H9 (cell line): ENCODE data around the gene DTNB. TPM values are rescaled to one million over a fixed set of nuclear protein-coding genes. Genes with fewer than 3 reads are reported as not detected.

Experiments used
- DNase-seq: peaks from one replicate; pipeline ENCODE4 v3.0.0-alpha.2; 2017
- H2AFZ ChIP-seq: one replicate; pipeline ENCODE4 v1.6.1; 2013; ENCODE audit warnings: mild to moderate bottlenecking, low read length, control low read depth, moderate library complexity
- H2AK5ac ChIP-seq: 2 replicates; pipeline ENCODE4 v1.6.1; 2013; ENCODE audit warnings: low read length, control low read depth, mixed read lengths; ENCODE audit not compliant: insufficient read length
- H2BK120ac ChIP-seq: one replicate; pipeline ENCODE4 v1.6.1; 2013; ENCODE audit warnings: low read depth, mild to moderate bottlenecking, low read length, control low read depth, inconsistent platforms; ENCODE audit not compliant: poor library complexity, severe bottlenecking
- H2BK12ac ChIP-seq: 2 replicates; pipeline ENCODE4 v1.6.1; 2013; ENCODE audit warnings: low read length, control low read depth, mixed read lengths, low read depth; ENCODE audit not compliant: insufficient read length
- H2BK15ac ChIP-seq: 2 replicates; pipeline ENCODE4 v1.6.1; 2013; ENCODE audit warnings: low read depth, low read length, control low read depth
- H2BK20ac ChIP-seq: one replicate; pipeline ENCODE4 v1.6.1; 2013; ENCODE audit warnings: low read depth, mild to moderate bottlenecking, low read length, control low read depth, inconsistent platforms; ENCODE audit not compliant: poor library complexity, severe bottlenecking
- H2BK5ac ChIP-seq: 2 replicates; pipeline ENCODE4 v1.6.1; 2013; ENCODE audit warnings: low read length, control low read depth, mixed read lengths; ENCODE audit not compliant: insufficient read length
- H3K14ac ChIP-seq: 2 replicates; pipeline ENCODE4 v1.6.1; 2013; ENCODE audit warnings: low read length, control low read depth; ENCODE audit not compliant: insufficient read depth
- H3K18ac ChIP-seq: 2 replicates; pipeline ENCODE4 v1.6.1; 2013; ENCODE audit warnings: low read depth, mild to moderate bottlenecking, mixed read lengths, low read length, control low read depth; ENCODE audit not compliant: insufficient read length
- H3K23ac ChIP-seq: 2 replicates; pipeline ENCODE4 v1.6.1; 2013; ENCODE audit warnings: low read length, control low read depth, mixed read lengths, low read depth; ENCODE audit not compliant: insufficient read length
- H3K23me2 ChIP-seq: 2 replicates; pipeline ENCODE4 v1.6.1; 2013; ENCODE audit warnings: low read depth, mild to moderate bottlenecking, mixed read lengths, low read length, control low read depth; ENCODE audit not compliant: insufficient read length, poor library complexity, severe bottlenecking
- H3K27ac ChIP-seq: 2 replicates; pipeline ENCODE4 v1.5.1; 2013; ENCODE audit warnings: low read length, control low read depth, mixed read lengths, low read depth; ENCODE audit not compliant: insufficient read length
- H3K27me3 ChIP-seq: 2 replicates; pipeline ENCODE4 v1.6.1; 2013; ENCODE audit warnings: low read length, control low read depth, inconsistent platforms; ENCODE audit not compliant: insufficient read depth
- H3K4ac ChIP-seq: 2 replicates; pipeline ENCODE4 v1.6.1; 2013; ENCODE audit warnings: low read depth, mild to moderate bottlenecking, control low read depth, inconsistent platforms, low read length, moderate library complexity
- H3K4me1 ChIP-seq: 2 replicates; pipeline ENCODE4 v1.6.1; 2013; ENCODE audit warnings: low read length, control low read depth, inconsistent platforms; ENCODE audit not compliant: insufficient read depth
- H3K4me2 ChIP-seq: 2 replicates; pipeline ENCODE4 v1.6.1; 2013; ENCODE audit warnings: low read length, control low read depth, mixed read lengths; ENCODE audit not compliant: insufficient read length, insufficient read depth
- H3K56ac ChIP-seq: 2 replicates; pipeline ENCODE4 v1.6.1; 2013; ENCODE audit warnings: low read depth, mild to moderate bottlenecking, mixed read lengths, low read length, control low read depth; ENCODE audit not compliant: insufficient read length
- H3K79me1 ChIP-seq: 2 replicates; pipeline ENCODE4 v1.6.1; 2013; ENCODE audit warnings: low read depth, mild to moderate bottlenecking, moderate library complexity, low read length, control low read depth, inconsistent platforms; ENCODE audit not compliant: insufficient read depth, poor library complexity, severe bottlenecking
- H3K79me2 ChIP-seq: 2 replicates; pipeline ENCODE4 v1.6.1; 2013; ENCODE audit warnings: low read length, control low read depth, inconsistent platforms; ENCODE audit not compliant: insufficient read depth
- H3K9ac ChIP-seq: 2 replicates; pipeline ENCODE4 v1.6.1; 2013; ENCODE audit warnings: low read length, control low read depth, mixed read lengths; ENCODE audit not compliant: insufficient read length; ENCODE audit errors: extremely low read depth
- H3K9me3 ChIP-seq: one replicate; pipeline ENCODE4 v1.6.1; 2013; ENCODE audit warnings: low read depth, low read length, inconsistent platforms; ENCODE audit not compliant: control insufficient read depth
- H3T11ph ChIP-seq: one replicate; pipeline ENCODE4 v1.6.1; 2013; ENCODE audit warnings: mild to moderate bottlenecking, low read length, control low read depth, inconsistent platforms
- H4K20me1 ChIP-seq: one replicate; pipeline ENCODE4 v1.6.1; 2013; ENCODE audit not compliant: control insufficient read depth, insufficient read length, insufficient read depth
- H4K5ac ChIP-seq: 2 replicates; pipeline ENCODE4 v1.6.1; 2013; ENCODE audit warnings: low read depth, mild to moderate bottlenecking, mixed read lengths, low read length, control low read depth; ENCODE audit not compliant: insufficient read length
- H4K8ac ChIP-seq: replicated peaks from 2 replicates; pipeline ENCODE4 v1.6.1; 2013; ENCODE audit warnings: low read length, control low read depth, mixed read lengths, low read depth; ENCODE audit not compliant: insufficient read length
- H4K91ac ChIP-seq: 2 replicates; pipeline ENCODE4 v1.6.1; 2013; ENCODE audit warnings: low read depth, mild to moderate bottlenecking, moderate library complexity, mixed read lengths, low read length, control low read depth; ENCODE audit not compliant: insufficient read length
- H3K27ac Mint-ChIP-seq, 3 experiments: 2 replicates in 2 of 3; 3 replicates in 1 of 3; pipeline ENCODE4 v1.8.0; 2020 to 2021; ENCODE audit warnings: mixed read lengths in 3 of 3, mild to moderate bottlenecking in 1 of 3, moderate library complexity in 1 of 3
- H3K27me3 Mint-ChIP-seq: 2 replicates; pipeline ENCODE4 v1.8.0; 2021; ENCODE audit warnings: low read depth, mild to moderate bottlenecking, moderate library complexity, mixed read lengths
- H3K36me3 Mint-ChIP-seq, 3 experiments: 2 replicates in 2 of 3; 3 replicates in 1 of 3; pipeline ENCODE4 v1.8.0; 2020 to 2021; ENCODE audit warnings: low read depth in 3 of 3, mixed read lengths in 3 of 3; ENCODE audit not compliant: insufficient read depth in 1 of 3
- H3K4me1 Mint-ChIP-seq, 2 experiments: 2 replicates each; pipeline ENCODE4 v1.8.0; 2020; ENCODE audit warnings: mixed read lengths in 2 of 2
- H3K4me3 Mint-ChIP-seq, 2 experiments: 2 replicates in 1 of 2; 3 replicates in 1 of 2; pipeline ENCODE4 v1.8.0; 2020 to 2021; ENCODE audit warnings: mild to moderate bottlenecking in 2 of 2, mixed read lengths in 2 of 2, moderate library complexity in 1 of 2
- H3K9me3 Mint-ChIP-seq, 2 experiments: 2 replicates in 1 of 2; 3 replicates in 1 of 2; pipeline ENCODE4 v1.8.0; 2020; ENCODE audit warnings: mild to moderate bottlenecking in 2 of 2, mixed read lengths in 2 of 2, moderate library complexity in 1 of 2
- whole genome bisulfite sequencing: extraction: QIAGEN DNeasy Blood & Tissue Kit; methylation state at CpG from one replicate; pipeline ENCODE4 v1.1.7; 2013; ENCODE audit warnings: missing lambda C conversion rate, low lambda C conversion rate, mixed read lengths; ENCODE audit not compliant: insufficient read length; ENCODE audit errors: extremely low coverage; 5-methylcytosine and 5-hydroxymethylcytosine counted together
- total RNA-seq: library from RNA; stranded (reverse); gene quantifications from 2 replicates; pipeline ENCODE4 v1.2.1, GENCODE V29; 2021
- TF ChIP-seq, protein P1 (sequence below): fragments of 200-600 bp; sonication (generic); conservative IDR thresholded peaks from 3 replicates; pipeline ENCODE4 v1.8.0; 2021; ENCODE audit warnings: antibody characterized with exemption, mild to moderate bottlenecking

Gene DTNB
- total RNA-seq, 1 experiment from 2014 or later, result 26.7 TPM

- Histone ChIP-seq H3K14ac (no peak overlapping the region), H2BK12ac (no peak overlapping the region), H3T11ph (no peak overlapping the region), H3K9me3 (no peaks in the 10 kb centered on the region), H3K27me3 (no peaks in the 10 kb centered on the region), H3K23ac (no peak overlapping the region), H2AFZ (no peak overlapping the region), H3K27ac (no peak overlapping the region), H3K4me2 (no peak overlapping the region), H2BK20ac (no peak overlapping the region), H3K79me2 (no peaks in the 10 kb centered on the region), H2BK15ac (no peak overlapping the region), H2BK5ac (no peak overlapping the region), H4K8ac (no peak overlapping the region), H3K79me1 (no peaks in the 10 kb centered on the region), H3K56ac (no peak overlapping the region), H4K5ac (no peak overlapping the region), H2AK5ac (no peak overlapping the region), H3K23me2 (no peaks in the 10 kb centered on the region), H2BK120ac (no peak overlapping the region), H3K18ac (no peak overlapping the region), H3K4ac (no peak overlapping the region), H3K4me1 (no peaks in the 10 kb centered on the region), H4K91ac (no peak overlapping the region), H3K9ac (no peak overlapping the region), H4K20me1 (no peaks in the 10 kb centered on the region)
- peaks cover 11 to 17% of the 10 kb centered on the region in 2 experiments; a peak in 3 of 4 replicates for H3K4me1 Mint-ChIP-seq
- WGBS, result no CpG with 5 or more reads among the region's 6 CpGs
- TF ChIP-seq, protein P1, sequence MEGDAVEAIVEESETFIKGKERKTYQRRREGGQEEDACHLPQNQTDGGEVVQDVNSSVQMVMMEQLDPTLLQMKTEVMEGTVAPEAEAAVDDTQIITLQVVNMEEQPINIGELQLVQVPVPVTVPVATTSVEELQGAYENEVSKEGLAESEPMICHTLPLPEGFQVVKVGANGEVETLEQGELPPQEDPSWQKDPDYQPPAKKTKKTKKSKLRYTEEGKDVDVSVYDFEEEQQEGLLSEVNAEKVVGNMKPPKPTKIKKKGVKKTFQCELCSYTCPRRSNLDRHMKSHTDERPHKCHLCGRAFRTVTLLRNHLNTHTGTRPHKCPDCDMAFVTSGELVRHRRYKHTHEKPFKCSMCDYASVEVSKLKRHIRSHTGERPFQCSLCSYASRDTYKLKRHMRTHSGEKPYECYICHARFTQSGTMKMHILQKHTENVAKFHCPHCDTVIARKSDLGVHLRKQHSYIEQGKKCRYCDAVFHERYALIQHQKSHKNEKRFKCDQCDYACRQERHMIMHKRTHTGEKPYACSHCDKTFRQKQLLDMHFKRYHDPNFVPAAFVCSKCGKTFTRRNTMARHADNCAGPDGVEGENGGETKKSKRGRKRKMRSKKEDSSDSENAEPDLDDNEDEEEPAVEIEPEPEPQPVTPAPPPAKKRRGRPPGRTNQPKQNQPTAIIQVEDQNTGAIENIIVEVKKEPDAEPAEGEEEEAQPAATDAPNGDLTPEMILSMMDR, result no peak
- H3K36me3 Mint-ChIP-seq, result peaks cover 18 to 30% (median 20%) of the 10 kb centered on the region in 3 experiments
- no peaks in the 10 kb centered on the region for H3K9me3 Mint-ChIP-seq
- H3K27ac Mint-ChIP-seq, result peak overlapping the region in 1 of 3 experiments; percentile 80; a peak in 2 of 7 replicates
- H3K4me3 Mint-ChIP-seq, result no peak overlapping the region
- DNase-seq, result no peak
- H3K27me3 Mint-ChIP-seq, result 0 out of 2 replicates have a peak, but pooled peaks cover under 1% of the 10 kb centered on the region
These were observed 284.9 kb downstream of the DTNB start for GRCh38 chr2:25388491-25388890.
